HUES64 (cell line): ENCODE data around the gene ARHGAP15.

Source experiments
- H3K27ac ChIP-seq: 2 replicates; pipeline ENCODE4 v1.7.0; 2013; ENCODE audit warnings: low read depth, low read length, inconsistent platforms
- H3K27me3 ChIP-seq: 2 replicates; pipeline ENCODE4 v1.6.1; 2013; ENCODE audit warnings: mild to moderate bottlenecking, low read length; ENCODE audit not compliant: insufficient read depth
- H3K36me3 ChIP-seq: 2 replicates; pipeline ENCODE4 v1.6.1; 2013; ENCODE audit warnings: mild to moderate bottlenecking, low read length; ENCODE audit not compliant: insufficient read depth
- H3K4me1 ChIP-seq: 2 replicates; pipeline ENCODE4 v1.6.1; 2013; ENCODE audit warnings: mild to moderate bottlenecking, low read length, moderate library complexity; ENCODE audit not compliant: insufficient read depth
- H3K4me3 ChIP-seq: 2 replicates; pipeline ENCODE4 v1.5.1; 2013; ENCODE audit warnings: mild to moderate bottlenecking, low read length, moderate library complexity
- H3K9ac ChIP-seq: 2 replicates; pipeline ENCODE4 v1.6.1; 2013; ENCODE audit warnings: mild to moderate bottlenecking, low read depth, low read length
- H3K9me3 ChIP-seq: 2 replicates; pipeline ENCODE4 v1.6.1; 2013; ENCODE audit warnings: low read depth, low read length; ENCODE audit not compliant: insufficient read depth
- WGBS: fragments of 150-250, 120-280 bp; methylation state at CpG from one replicate; pipeline ENCODE4 v1.1.7; 2013; ENCODE audit warnings: missing lambda C conversion rate; 5-methylcytosine and 5-hydroxymethylcytosine counted together

The ARHGAP15 gene

DNA sequence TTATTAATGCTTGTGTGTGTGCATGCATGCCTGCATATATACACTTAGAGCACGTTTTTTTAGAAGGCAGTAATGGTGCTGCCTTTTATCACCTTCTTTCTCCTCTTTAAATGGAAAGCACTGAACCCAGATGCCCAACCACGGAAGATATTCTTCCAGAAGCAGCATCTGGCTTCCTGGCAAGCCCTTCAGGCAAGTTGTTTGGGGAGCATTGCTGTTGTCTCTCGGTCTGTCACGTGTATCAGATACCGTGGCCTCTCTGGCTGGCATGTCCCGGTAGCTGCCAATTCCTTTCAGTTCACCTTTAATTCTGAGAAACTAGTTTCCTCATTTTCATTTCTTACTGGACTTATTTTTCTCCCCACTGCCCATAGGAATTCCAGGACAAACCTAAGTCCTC, 587.8 kb downstream of the ARHGAP15 start:
- 92% methylated on average over 6 of the region's 6 CpGs for WGBS
- Histone ChIP-seq H3K4me1 (peaks cover 11% of the 10 kb centered on the region; the same call in 1 of the 2 replicates), H3K36me3 (no peaks in the 10 kb centered on the region), H3K4me3 (no peak overlapping the region), H3K9me3 (peaks cover 5% of the 10 kb centered on the region; the same call in 1 of the 2 replicates), H3K27me3 (no peaks in the 10 kb centered on the region), H3K9ac (no peak overlapping the region), H3K27ac (no peak overlapping the region)

DNA sequence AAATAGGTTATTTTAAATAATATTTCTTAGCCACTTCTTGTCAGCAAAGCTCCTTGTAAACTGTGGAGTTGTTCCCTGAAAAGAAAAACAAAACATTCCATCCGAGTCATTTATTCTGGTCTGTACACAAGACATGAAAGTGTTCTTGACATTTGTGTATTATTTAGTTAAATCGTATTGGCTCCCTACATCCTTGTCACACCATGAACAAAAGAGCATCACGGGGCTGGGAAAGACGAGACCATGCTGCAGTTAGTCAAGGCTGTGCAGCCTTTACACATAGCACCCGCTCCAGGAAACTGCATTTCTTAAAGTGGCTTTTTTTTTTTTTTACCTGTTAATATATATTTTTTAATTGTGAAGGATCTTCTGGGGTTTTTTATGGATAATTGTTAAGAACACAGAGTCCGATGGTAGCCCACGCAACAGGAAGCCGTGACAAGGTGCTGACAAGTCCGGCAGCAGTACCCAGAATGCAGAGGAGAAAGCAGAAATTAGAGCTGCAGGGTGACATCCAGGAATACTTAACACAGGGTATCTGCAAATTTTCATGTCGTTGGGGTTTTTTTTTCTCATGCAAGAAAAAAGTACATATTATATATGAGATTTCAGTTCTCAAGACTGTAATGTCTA, 588.4 kb downstream of the ARHGAP15 start:
- H3K9me3 ChIP-seq, result peaks cover 5% of the 10 kb centered on the region; the same call in 1 of the 2 replicates
- WGBS, result 95% methylated on average over 9 of the region's 10 CpGs
- no peak overlapping the region for H3K4me3 ChIP-seq
- H3K4me1 ChIP-seq, result peaks cover 11% of the 10 kb centered on the region; the same call in 1 of the 2 replicates
- H3K36me3 ChIP-seq, result no peaks in the 10 kb centered on the region
- H3K27me3 ChIP-seq, result no peaks in the 10 kb centered on the region
- H3K9ac ChIP-seq, result no peak overlapping the region
- no peak overlapping the region for H3K27ac ChIP-seq

DNA sequence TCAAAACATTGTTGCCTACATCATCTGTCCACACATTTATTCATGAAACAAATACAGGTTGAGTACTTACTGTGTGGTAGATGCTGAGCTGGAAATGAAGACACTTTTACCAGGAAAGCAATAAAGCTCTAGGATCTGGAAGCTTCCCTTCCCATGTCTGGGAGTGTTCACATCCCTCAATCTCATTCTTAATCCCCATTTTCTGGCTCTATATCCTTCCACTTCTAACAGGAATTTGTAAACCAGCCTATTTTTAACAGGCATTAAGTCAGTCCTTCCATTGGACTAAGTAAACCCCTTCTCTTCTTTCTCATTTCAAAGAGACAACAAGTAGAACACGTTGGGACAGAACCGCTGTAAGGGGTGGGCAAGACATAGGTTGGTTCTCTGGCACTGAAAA, 589.5 kb downstream of the ARHGAP15 start:
- Histone ChIP-seq H3K4me1 (peaks cover 11% of the 10 kb centered on the region; the same call in 1 of the 2 replicates), H3K4me3 (no peak overlapping the region), H3K9me3 (peaks cover 5% of the 10 kb centered on the region; the same call in 1 of the 2 replicates), H3K27ac (no peak overlapping the region), H3K27me3 (no peaks in the 10 kb centered on the region), H3K9ac (no peak overlapping the region), H3K36me3 (no peaks in the 10 kb centered on the region)
- 88% methylated on average over 2 of the region's 2 CpGs for WGBS

GRCh38 chr2:143719406-143719805, 590.2 kb downstream of the ARHGAP15 start:
- Histone ChIP-seq H3K9ac (no peak overlapping the region), H3K9me3 (no peaks in the 10 kb centered on the region), H3K4me3 (no peak overlapping the region), H3K36me3 (no peaks in the 10 kb centered on the region), H3K27me3 (no peaks in the 10 kb centered on the region), H3K27ac (no peak overlapping the region), H3K4me1 (peaks cover 11% of the 10 kb centered on the region; the same call in 1 of the 2 replicates)
- WGBS, result 78% methylated on average over 2 of the region's 2 CpGs

DNA sequence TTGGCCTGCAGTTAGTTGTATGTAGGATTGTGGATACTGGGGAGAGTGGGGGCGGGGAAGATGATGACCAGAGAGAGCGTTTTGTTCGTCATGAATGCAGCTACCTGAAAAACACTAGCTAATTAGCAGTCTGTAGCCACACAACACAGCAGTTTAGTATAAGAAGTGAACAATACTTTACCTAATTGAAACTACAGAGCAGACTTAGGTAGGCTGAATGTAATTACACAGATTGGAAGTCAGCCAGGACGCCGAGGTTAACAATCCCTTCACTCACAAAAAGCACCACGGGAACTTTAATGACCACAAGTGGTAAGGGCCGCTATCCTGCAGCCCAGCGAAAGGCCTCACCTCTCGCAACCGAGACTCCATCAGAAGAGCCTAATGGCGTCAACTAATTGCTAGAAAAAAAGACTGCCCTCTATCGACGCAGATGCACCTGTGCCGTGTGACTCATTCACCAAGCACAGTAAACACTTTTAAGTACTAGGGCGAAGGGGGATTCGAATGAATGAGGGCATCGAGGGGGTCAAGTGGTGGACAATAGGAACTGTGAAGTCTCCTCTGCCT, 591.0 kb downstream of the ARHGAP15 start:
- Histone ChIP-seq H3K4me1 (peaks cover 11% of the 10 kb centered on the region; the same call in 1 of the 2 replicates), H3K27me3 (no peaks in the 10 kb centered on the region), H3K9ac (no peak overlapping the region), H3K4me3 (no peak overlapping the region), H3K9me3 (no peaks in the 10 kb centered on the region), H3K36me3 (no peaks in the 10 kb centered on the region), H3K27ac (no peak overlapping the region)
- 84% methylated on average over 17 of the region's 17 CpGs for WGBS

GRCh38 chr2:143725400-143725799, 596.2 kb downstream of the ARHGAP15 start:
- H3K27ac ChIP-seq, result no peak overlapping the region
- H3K9ac ChIP-seq, result no peak overlapping the region
- H3K4me3 ChIP-seq, result no peak overlapping the region
- H3K36me3 ChIP-seq, result no peaks in the 10 kb centered on the region
- H3K4me1 ChIP-seq, result peaks cover 7% of the 10 kb centered on the region; the same call in 1 of the 2 replicates
- no peaks in the 10 kb centered on the region for H3K27me3 ChIP-seq
- WGBS, result 96% methylated on average over 2 of the region's 2 CpGs
- no peaks in the 10 kb centered on the region for H3K9me3 ChIP-seq

- no peak overlapping the region for H3K9ac ChIP-seq
- no peak overlapping the region for H3K4me3 ChIP-seq
- no peak overlapping the region for H3K27ac ChIP-seq
- WGBS, result 89% methylated on average over 6 of the region's 6 CpGs
- no peaks in the 10 kb centered on the region for H3K36me3 ChIP-seq
- H3K27me3 ChIP-seq, result no peaks in the 10 kb centered on the region
- no peaks in the 10 kb centered on the region for H3K9me3 ChIP-seq
- H3K4me1 ChIP-seq, result peaks cover 7% of the 10 kb centered on the region; the same call in 1 of the 2 replicates
These were observed 597.1 kb downstream of the ARHGAP15 start for GRCh38 chr2:143726151-143726845.

DNA sequence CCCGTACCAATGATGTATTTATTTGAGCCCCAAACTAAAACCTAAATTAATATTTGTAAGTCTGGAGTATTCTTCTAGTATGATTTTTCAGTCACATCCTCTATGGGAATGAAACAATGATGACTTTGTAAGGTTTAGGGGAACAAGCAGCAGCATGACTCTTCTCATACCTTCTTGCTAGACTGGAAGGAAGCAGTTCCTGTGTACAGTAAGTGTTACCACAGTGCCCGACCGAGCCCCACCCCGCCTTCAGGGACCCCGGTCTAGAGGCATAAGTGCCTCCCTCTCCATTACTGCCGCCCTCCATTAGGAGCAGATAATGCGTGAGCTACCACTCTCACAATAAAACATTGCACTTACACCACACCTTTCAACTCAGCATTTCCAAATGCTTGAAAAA, 599.3 kb downstream of the ARHGAP15 start:
- Histone ChIP-seq H3K27ac (no peak overlapping the region), H3K9ac (no peak overlapping the region), H3K9me3 (no peaks in the 10 kb centered on the region), H3K27me3 (no peaks in the 10 kb centered on the region), H3K4me1 (peaks cover 7% of the 10 kb centered on the region; the same call in 1 of the 2 replicates), H3K4me3 (no peak overlapping the region), H3K36me3 (no peaks in the 10 kb centered on the region)
- 92% methylated on average over 6 of the region's 7 CpGs for WGBS

GRCh38 chr2:143729296-143729814, 600.1 kb downstream of the ARHGAP15 start:
- Histone ChIP-seq H3K4me3 (no peak overlapping the region), H3K9ac (no peak overlapping the region), H3K9me3 (no peaks in the 10 kb centered on the region), H3K4me1 (peaks cover 7% of the 10 kb centered on the region; the same call in 1 of the 2 replicates), H3K27ac (no peak overlapping the region), H3K36me3 (no peaks in the 10 kb centered on the region), H3K27me3 (no peaks in the 10 kb centered on the region)
- 94% methylated on average over 2 of the region's 2 CpGs for WGBS

GRCh38 chr2:143730155-143730952, 601.1 kb downstream of the ARHGAP15 start:
- 95% methylated on average over 6 of the region's 6 CpGs for WGBS

More at GRCh38 chr2:143730155-143730952, 601.1 kb downstream of the ARHGAP15 start:
- H3K4me1 ChIP-seq, result peaks cover 7% of the 10 kb centered on the region; the same call in 1 of the 2 replicates
- no peaks in the 10 kb centered on the region for H3K9me3 ChIP-seq
- H3K4me3 ChIP-seq, result no peak overlapping the region
- no peak overlapping the region for H3K27ac ChIP-seq
- H3K9ac ChIP-seq, result no peak overlapping the region
- no peaks in the 10 kb centered on the region for H3K36me3 ChIP-seq
- no peaks in the 10 kb centered on the region for H3K27me3 ChIP-seq
